GM21390 (cell line): ENCODE measurements around the gene ABHD2.
"Not testable (repeated sequence)": the region's sequence is repeated elsewhere in the genome, so short reads cannot be mapped to it uniquely, and the experiment has no call there.

Source experiments
- ATAC-seq: cut with Tn5 transposase; IDR thresholded peaks from one replicate; pipeline ENCODE4 v1.9.1; 2021; ENCODE audit not compliant: unreplicated experiment

ABHD2 gene

DNA sequence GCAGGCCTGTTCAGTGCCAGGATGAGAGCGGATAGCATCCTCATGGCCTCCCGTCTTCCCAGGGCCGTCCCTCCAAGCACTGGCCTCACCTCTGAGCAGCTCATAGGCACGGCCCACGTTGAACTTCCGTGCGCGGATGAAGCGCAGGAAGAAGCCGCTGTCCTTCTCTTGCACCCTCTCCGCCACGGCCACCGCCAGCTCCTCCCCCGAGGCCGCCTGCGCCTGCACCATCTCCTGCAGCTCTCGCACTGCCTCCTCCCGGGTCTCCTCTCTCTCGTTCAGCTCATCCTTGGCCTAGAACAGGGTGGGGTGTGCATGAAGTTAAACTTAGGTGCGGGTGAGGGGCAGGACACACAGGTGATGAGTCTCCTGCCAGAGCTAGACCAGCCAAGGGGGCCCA is 128.8 kb downstream of the ABHD2 start:
- ATAC-seq = no peak

GRCh38 chr15:89217686-89218376 is 129.6 kb downstream of the ABHD2 start:
- no peak for ATAC-seq

DNA sequence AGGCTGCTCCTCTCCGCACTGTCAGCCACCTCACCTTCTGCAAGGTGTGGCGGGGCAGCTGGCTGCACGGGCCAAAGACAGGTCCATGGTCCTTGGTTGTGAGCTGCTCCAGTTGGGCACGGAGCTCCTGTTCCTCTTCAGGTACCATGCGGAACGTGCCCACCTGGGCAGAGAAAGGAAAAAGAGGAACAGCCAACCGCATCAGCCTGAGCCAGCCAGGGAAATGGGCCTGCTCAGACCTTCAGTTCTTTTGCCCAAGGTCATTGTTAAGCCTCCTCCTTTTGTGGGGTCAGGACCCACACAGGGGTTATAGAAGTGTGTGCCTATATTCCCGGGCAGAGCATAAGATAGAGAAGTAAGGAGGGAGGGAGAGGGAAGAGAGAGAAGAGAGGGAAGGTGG is 130.3 kb downstream of the ABHD2 start:
- ATAC-seq = no peak

DNA sequence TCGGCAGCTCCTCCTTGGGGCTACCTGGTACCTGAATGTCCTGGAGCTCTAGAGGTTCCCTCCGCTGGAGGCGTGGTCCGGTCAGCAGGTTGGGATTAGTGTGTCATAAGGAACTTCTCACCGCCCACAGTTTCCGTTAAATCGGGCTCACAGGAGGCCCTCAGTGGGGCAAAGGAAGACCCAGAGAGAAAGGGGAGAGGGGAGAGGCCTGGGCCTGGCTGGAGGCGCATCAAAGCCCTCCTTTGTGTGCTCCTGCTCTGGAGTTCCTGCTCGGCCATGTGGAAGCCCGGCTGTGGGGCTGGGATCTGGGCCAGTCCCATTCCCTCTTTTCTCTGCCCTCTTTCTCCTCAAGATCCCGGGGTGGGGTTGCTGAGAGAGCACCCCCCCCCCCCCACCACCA is 133.3 kb downstream of the ABHD2 start, which contains the start of gene RLBP1:
Gene RLBP1 (minus strand): TSS at position 37 of the 400 bp plus-strand sequence. CDS start 2,604 bp downstream, outside the sequence.
- ATAC-seq = no peak

DNA sequence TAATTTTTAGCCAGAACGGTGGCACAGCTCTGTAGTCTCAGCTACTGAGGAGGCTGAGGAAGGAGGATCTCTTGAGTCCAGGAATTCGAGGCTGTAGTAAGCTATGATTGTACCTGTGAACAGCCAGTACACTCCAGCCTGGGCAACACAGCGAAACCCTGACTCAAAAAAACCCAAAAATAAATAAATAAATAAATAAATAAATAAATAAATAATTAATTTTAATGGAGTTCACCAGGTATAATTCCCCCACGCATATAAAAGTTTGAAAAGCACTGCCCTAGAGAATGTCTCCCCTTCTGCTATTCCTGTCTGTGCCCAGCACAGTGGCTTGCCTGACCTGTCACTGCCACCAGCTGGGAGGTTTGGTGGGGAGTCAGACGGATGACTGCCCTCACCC is 137.3 kb downstream of the ABHD2 start:
- no peak for ATAC-seq

DNA sequence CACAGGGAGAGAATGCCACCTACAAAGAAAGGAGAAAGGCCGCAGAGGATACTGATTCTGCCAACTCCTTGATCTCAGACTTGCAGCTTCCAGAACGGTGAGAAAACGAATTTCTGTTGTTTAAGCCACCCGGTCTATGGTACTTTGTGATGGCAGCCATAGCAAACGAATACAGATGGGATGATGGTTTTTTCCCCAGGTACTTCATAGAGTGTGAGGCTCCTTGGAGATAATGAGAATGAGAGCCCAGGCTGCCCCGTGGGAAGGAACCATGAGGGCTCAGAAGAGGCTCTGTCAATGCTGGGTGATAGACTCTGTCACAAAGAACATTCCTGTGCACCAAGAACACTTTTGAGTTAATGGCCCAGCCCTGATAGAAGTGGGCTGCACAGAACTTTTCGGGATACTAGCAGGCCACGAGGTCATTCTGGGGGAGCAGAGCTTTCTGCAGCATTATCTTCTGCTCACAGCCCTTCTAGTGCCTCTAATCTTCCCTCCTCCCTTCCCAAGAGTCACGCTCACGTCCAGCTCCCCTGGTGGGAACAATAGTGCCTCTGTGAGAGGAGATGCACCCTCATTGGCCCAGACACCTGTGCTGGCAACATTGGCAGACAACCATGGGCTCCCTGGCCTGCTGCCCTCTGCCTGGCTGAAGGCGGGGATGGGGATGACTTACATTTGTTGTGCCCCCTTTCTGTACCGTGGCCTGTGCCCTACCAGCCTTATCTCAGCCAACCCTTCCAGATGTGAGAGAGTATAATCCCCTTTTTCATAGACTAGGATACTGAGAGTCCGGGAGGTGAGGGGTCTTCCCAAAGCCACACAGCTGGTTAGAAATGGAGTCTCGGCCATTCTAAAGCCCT is 138.3 kb downstream of the ABHD2 start:
- ATAC-seq = no peak

DNA sequence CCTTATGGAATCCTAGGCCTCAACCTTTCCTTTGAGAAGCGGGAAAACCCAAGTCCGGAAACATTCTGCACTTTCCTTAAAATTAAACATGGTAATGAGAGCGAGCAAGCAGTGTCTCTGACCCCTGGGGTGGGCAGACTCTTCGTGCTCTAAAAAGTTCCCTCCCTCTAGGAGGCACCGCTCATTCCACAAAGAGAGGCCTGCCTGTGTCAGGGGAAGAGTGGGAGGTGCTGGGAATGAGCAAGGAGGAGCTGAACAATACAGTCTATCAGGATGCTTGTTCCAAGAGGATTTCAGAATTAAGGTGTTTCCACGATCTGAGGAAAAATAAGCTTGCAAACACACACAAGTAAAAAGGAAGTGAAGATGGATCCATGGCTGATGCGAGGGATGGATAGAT is 139.2 kb downstream of the ABHD2 start:
- no peak for ATAC-seq

DNA sequence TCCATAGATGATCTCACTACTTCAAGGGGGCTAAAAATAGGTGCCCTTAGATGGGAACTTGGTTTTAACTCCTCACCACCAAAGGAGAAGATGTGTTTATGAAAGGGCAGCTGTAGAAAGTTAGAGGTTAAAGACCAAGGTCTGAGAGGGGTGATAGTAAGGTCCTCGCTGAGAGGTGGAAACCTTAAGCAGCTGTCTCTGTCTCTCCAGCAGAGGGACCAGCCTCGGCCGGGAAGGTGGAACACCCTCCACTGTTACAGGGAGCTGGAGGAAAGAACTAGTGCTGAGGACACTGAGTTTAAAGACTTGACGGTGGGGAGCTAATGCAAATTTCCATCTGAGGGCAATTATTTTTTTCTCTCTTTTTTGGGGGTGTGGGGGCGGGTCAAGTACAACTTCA is 142.0 kb downstream of the ABHD2 start:
- ATAC-seq = no peak

- no peak for ATAC-seq
These were observed 143.6 kb downstream of the ABHD2 start for GRCh38 chr15:89231832-89232231.

GRCh38 chr15:89239883-89240810 is 151.9 kb downstream of the ABHD2 start:
- ATAC-seq = not testable (repeated sequence)

DNA sequence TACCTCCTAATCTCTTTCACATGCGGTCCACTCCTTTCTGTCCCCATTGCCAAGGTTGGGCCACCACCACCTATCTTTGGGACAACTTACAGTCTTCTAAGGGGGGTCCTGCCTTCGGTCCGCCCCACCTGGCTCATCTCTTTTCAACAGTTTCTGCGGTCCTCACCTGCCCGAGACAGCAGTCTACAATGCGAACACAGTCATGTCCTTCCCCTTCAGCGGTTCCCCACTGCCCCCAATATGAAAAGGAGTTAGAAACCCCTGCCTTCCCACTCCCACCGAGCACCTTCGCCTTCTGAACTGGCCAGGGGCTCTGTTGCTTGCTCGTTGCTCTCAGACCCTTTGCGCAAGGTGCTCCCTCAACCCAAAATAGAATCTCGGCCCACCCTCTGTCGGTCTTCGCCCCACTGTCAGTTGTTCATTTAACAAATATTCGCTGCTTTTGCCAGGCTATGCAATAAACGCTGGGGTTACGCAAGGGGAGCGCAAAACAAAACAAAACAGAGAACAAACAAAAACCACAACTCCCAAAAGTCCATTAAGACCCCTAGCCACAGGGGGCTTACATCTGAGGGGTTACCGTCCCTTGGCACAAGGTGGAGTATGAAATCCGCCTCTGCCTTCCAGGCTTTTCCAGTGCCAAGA is 154.9 kb downstream of the ABHD2 start:
- no peak for ATAC-seq

- peak; percentile 92 for ATAC-seq
These were observed 155.7 kb downstream of the ABHD2 start, which contains the start of gene FANCI for GRCh38 chr15:89243691-89244573. Gene FANCI (plus strand): TSS chr15:89243979. CDS start chr15:89247648, 3,669 bp downstream.

GRCh38 chr15:89244574-89244903 is 156.3 kb downstream of the ABHD2 start:
- ATAC-seq = peak; percentile 20

DNA sequence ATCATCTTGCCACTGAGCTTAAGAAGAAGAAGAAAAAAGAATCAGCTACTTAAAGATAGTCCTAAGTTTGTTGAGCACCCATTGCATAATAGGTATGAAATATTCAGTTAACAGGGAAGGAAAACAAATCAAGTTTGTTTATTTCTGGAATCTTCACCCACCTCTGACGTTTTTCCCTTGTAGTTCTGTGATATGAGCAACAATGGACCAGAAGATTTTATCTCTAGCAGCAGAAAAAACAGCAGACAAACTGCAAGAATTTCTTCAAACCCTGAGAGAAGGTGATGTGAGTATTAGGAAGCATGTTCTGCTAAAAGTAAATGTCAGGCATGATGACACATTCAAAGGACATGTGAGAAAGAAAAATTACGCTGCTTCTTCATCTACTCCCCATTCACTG is 159.2 kb downstream of the ABHD2 start:
- no peak for ATAC-seq

DNA sequence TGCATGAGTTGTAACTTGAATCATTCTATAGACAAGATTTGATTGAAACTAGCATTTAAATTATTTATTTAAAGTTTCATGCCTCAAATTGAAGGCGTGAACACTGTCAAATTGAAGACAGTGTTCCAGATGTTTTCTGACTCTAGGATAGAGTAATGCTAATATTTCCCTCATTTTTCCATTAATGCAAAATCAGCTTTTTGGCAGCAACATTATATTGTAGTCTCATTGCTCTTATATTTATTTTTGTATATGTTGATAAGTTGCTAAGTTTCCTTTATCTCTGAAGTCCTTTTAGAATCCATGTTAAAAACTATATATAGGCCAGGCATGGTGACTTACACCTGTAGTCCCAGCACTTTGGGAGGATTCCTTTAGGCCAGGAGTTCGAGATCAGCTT is 160.3 kb downstream of the ABHD2 start:
- no peak for ATAC-seq

DNA sequence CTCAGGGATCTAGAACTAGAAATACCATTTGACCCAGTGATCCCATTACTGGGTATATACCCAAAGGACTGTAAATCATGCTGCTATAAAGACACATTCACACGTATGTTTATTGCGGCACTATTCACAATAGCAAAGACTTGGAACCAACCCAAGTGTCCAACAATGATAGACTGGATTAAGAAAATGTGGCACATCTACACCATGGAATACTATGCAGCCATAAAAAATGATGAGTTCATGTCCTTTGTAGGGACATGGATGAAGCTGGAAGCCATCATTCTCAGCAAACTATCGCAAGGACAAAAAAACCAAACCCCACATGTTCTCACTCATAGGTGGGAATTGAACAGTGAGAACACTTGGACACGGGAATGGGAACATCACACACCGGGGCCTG is 161.9 kb downstream of the ABHD2 start:
- ATAC-seq = not testable (repeated sequence)
